CD4-positive, alpha-beta T cell (primary cell): Measurements from ENCODE around the gene GPC6. TPM values are rescaled to one million over a fixed set of nuclear protein-coding genes. Genes with fewer than 3 reads are reported as not detected.

Experiments
- ATAC-seq: fragments of 200-7000 bp; cut with Tn5 transposase; one replicate; pipeline ENCODE4 v1.10.0; 2022; ENCODE audit warnings: mild to moderate bottlenecking; ENCODE audit not compliant: poor library complexity
- CTCF ChIA-PET: fragments of 350-600 bp; sonication (Branson Sonifier 250); formaldehyde crosslinking; loops from one replicate; lab custom pipeline; 2021; ENCODE audit warnings: antibody characterized with exemption, inconsistent platforms; lab: Charles Lee
- POLR2A ChIA-PET: fragments of 350-600 bp; sonication (Branson Sonifier 250); formaldehyde crosslinking; loops from one replicate; lab custom pipeline; 2021; ENCODE audit warnings: antibody characterized with exemption, inconsistent platforms; lab: Charles Lee
- DNase-seq, 14 experiments: peaks; one replicate each; pipeline ENCODE4 v3.0.0-alpha.2; 2013 to 2020; ENCODE audit warnings: mixed read lengths in 2 of 14
- H3K27ac ChIP-seq, 2 donors: one replicate each; pipeline versions ENCODE4 v1.5.1 to v1.7.0; 2013; ENCODE audit warnings: low read length in 2 of 2, low read depth in 1 of 2, mild to moderate bottlenecking in 1 of 2
- H3K27me3 ChIP-seq, 2 experiments: 1 replicate in 1 of 2; 2 replicates in 1 of 2; pipeline versions ENCODE4 v1.6.1 to v1.7.0; 2013; ENCODE audit warnings: low read length in 2 of 2, control low read depth in 1 of 2, mild to moderate bottlenecking in 1 of 2, moderate library complexity in 1 of 2; ENCODE audit not compliant: insufficient read depth in 2 of 2, control insufficient read depth in 1 of 2
- H3K36me3 ChIP-seq: one replicate; pipeline ENCODE4 v1.6.1; 2013; ENCODE audit warnings: low read length, control low read depth; ENCODE audit not compliant: insufficient read depth
- H3K4me1 ChIP-seq: one replicate; pipeline ENCODE4 v1.6.1; 2013; ENCODE audit warnings: low read length, control low read depth; ENCODE audit not compliant: insufficient read depth
- H3K4me3 ChIP-seq: one replicate; pipeline ENCODE4 v1.5.1; 2013; ENCODE audit warnings: mild to moderate bottlenecking, low read length, moderate library complexity
- H3K9me3 ChIP-seq, 2 experiments: 1 replicate in 1 of 2; 2 replicates in 1 of 2; pipeline versions ENCODE4 v1.6.1 to v1.7.0; 2013; ENCODE audit warnings: low read length in 2 of 2, mild to moderate bottlenecking in 2 of 2, control low read depth in 1 of 2, moderate library complexity in 1 of 2; ENCODE audit not compliant: control insufficient read depth in 1 of 2, insufficient read depth in 1 of 2
- H3K27ac Mint-ChIP-seq: one replicate; pipeline ENCODE4 v1.8.0; 2020; ENCODE audit warnings: mixed read lengths
- H3K27me3 Mint-ChIP-seq: one replicate; pipeline ENCODE4 v1.8.0; 2021; ENCODE audit warnings: mixed read lengths
- H3K36me3 Mint-ChIP-seq: one replicate; pipeline ENCODE4 v1.8.0; 2021; ENCODE audit warnings: low read depth, mixed read lengths
- H3K4me1 Mint-ChIP-seq: one replicate; pipeline ENCODE4 v1.8.0; 2021; ENCODE audit warnings: low read depth, mixed read lengths
- H3K4me3 Mint-ChIP-seq: one replicate; pipeline ENCODE4 v1.8.0; 2020; ENCODE audit warnings: mild to moderate bottlenecking, mixed read lengths
- H3K9me3 Mint-ChIP-seq: one replicate; pipeline ENCODE4 v1.8.0; 2020; ENCODE audit warnings: mixed read lengths
- intact Hi-C, 2 experiments: fragments of 100-400 bp; cut with DNase I in 1 of 2; cut with micrococcal nuclease in 1 of 2; formaldehyde crosslinking; loops; one replicate each; pipeline versions ENCODE4 v1.15.1 to v1.9.0; 2023 to 2025; cut with DNase I, micrococcal nuclease
- total RNA-seq, 174 experiments: library from RNA in 2 of 174; stranded (reverse) in 2 of 174; gene quantifications; one replicate each; pipeline ENCODE4 v1.2.3 and lab custom pipeline; 2021 to 2026
- TF ChIP-seq, protein P1 (sequence below): fragments of 200-600 bp; IDR thresholded peaks from one replicate; pipeline ENCODE4 v1.8.0; 2022; ENCODE audit warnings: antibody characterized with exemption, mild to moderate bottlenecking

GPC6 gene
- total RNA-seq, 2 experiments from 2014 or later, result not detected

- Mint-ChIP-seq H3K4me1 (no peaks in the 10 kb centered on the region), H3K36me3 (no peaks in the 10 kb centered on the region), H3K27me3 (no peaks in the 10 kb centered on the region), H3K9me3 (no peaks in the 10 kb centered on the region), H3K27ac (no peak overlapping the region), H3K4me3 (no peak overlapping the region)
- intact Hi-C loops, result no loop called here
- peaks cover 0 to 3% of the 10 kb centered on the region in 2 experiments for H3K9me3 ChIP-seq
- H3K27me3 ChIP-seq, result no peaks in the 10 kb centered on the region
- no peak overlapping the region for H3K27ac ChIP-seq
- H3K36me3 ChIP-seq, result no peaks in the 10 kb centered on the region
- TF ChIP-seq, protein P1, sequence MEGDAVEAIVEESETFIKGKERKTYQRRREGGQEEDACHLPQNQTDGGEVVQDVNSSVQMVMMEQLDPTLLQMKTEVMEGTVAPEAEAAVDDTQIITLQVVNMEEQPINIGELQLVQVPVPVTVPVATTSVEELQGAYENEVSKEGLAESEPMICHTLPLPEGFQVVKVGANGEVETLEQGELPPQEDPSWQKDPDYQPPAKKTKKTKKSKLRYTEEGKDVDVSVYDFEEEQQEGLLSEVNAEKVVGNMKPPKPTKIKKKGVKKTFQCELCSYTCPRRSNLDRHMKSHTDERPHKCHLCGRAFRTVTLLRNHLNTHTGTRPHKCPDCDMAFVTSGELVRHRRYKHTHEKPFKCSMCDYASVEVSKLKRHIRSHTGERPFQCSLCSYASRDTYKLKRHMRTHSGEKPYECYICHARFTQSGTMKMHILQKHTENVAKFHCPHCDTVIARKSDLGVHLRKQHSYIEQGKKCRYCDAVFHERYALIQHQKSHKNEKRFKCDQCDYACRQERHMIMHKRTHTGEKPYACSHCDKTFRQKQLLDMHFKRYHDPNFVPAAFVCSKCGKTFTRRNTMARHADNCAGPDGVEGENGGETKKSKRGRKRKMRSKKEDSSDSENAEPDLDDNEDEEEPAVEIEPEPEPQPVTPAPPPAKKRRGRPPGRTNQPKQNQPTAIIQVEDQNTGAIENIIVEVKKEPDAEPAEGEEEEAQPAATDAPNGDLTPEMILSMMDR, result no peak
- no peak for ATAC-seq
- POLR2A ChIA-PET, result no interaction called here
- H3K4me1 ChIP-seq, result no peaks in the 10 kb centered on the region
- no peak for DNase-seq
- CTCF ChIA-PET, result no interaction called here
- no peak overlapping the region for H3K4me3 ChIP-seq
Measured at GRCh38 chr13:93293710-93294109, 67.1 kb downstream of the GPC6 start.

- Histone ChIP-seq H3K36me3 (no peaks in the 10 kb centered on the region), H3K27ac (no peak overlapping the region), H3K4me3 (no peak overlapping the region), H3K9me3 (peaks cover 0 to 3% of the 10 kb centered on the region in 2 experiments), H3K27me3 (no peaks in the 10 kb centered on the region), H3K4me1 (no peaks in the 10 kb centered on the region)
- TF ChIP-seq, protein P1, result no peak
- Mint-ChIP-seq H3K27ac (no peak overlapping the region), H3K9me3 (no peaks in the 10 kb centered on the region), H3K36me3 (no peaks in the 10 kb centered on the region), H3K4me3 (no peak overlapping the region), H3K4me1 (no peaks in the 10 kb centered on the region), H3K27me3 (no peaks in the 10 kb centered on the region)
- ChIA-PET POLR2A (no interaction called here), CTCF (no interaction called here)
- DNase-seq (no peak), ATAC-seq (no peak)
- intact Hi-C loops, result no loop called here
Measured at GRCh38 chr13:93296584-93296983, 70.0 kb downstream of the GPC6 start.

GRCh38 chr13:93298713-93299112, 72.1 kb downstream of the GPC6 start:
- Histone ChIP-seq H3K27ac (no peak overlapping the region), H3K36me3 (no peaks in the 10 kb centered on the region), H3K27me3 (no peaks in the 10 kb centered on the region), H3K9me3 (peaks cover 0 to 3% of the 10 kb centered on the region in 2 experiments), H3K4me3 (no peak overlapping the region), H3K4me1 (no peaks in the 10 kb centered on the region)
- H3K4me1 Mint-ChIP-seq, result no peaks in the 10 kb centered on the region
- H3K4me3 Mint-ChIP-seq, result no peak overlapping the region
- H3K9me3 Mint-ChIP-seq, result no peaks in the 10 kb centered on the region
- TF ChIP-seq, protein P1, result no peak
- H3K27me3 Mint-ChIP-seq, result no peaks in the 10 kb centered on the region
- H3K27ac Mint-ChIP-seq, result no peak overlapping the region
- POLR2A ChIA-PET, result no interaction called here
- no peaks in the 10 kb centered on the region for H3K36me3 Mint-ChIP-seq
- ATAC-seq (no peak), DNase-seq (no peak)
- CTCF ChIA-PET, result no interaction called here
- intact Hi-C loops, result no loop called here
